Central memory CD4-positive, alpha-beta T cell (primary cell): ENCODE measurements around the gene SLBP.

ENCODE experiments used
- DNase-seq: peaks from one replicate; pipeline ENCODE4 v3.0.0; 2022
- total RNA-seq, 3 experiments: gene quantifications; one replicate each; lab custom pipeline; 2026; lab: John Stamatoyannopoulos, UW

SLBP gene
- total RNA-seq = 47.8 to 142 (median 71.3) reads per million in 3 experiments

DNA sequence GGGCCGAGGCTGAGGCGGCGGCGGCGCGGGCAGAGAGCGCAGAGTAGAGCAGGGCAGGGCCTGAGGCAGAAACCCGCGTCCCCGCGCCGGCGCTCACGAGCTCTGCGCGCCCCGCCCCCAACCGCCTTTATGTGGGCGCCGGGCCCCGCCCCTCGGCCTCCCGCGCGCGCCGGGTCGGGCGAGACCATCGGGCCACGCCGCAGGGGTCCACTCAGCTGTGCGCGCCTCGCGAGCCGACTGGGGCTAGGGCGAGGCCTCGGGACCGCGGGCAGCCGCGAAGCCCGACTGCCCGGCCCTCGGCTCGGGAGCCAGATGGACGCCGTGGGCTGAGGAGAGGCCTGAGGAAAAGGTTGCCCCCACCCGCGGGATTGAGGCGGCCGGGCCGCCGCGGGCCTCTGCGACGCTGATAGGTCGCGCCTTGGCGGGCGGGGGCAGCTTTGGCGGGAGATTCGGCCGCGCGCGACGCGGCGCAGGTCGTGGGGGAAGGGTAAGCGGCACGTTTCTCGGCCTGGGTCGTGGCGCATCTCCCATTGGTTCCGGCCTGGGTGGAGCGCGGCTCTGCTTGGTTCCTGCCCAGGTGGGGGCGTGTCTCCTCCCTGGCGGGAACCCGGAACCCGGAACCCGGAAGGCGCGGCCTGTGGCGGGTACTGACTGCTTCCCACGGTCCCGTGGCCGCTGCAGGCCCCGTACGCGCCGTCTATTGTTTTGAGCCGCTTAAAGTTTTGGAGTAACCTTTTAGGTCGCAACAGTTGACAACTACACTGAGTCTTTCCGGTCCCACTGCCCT, at the start of gene SLBP:
TSS of gene SLBP (minus strand) at position 104 of the 787 bp plus-strand sequence. CDS start 131 bp downstream, outside the sequence.
- DNase-seq = peak; percentile 99

DNA sequence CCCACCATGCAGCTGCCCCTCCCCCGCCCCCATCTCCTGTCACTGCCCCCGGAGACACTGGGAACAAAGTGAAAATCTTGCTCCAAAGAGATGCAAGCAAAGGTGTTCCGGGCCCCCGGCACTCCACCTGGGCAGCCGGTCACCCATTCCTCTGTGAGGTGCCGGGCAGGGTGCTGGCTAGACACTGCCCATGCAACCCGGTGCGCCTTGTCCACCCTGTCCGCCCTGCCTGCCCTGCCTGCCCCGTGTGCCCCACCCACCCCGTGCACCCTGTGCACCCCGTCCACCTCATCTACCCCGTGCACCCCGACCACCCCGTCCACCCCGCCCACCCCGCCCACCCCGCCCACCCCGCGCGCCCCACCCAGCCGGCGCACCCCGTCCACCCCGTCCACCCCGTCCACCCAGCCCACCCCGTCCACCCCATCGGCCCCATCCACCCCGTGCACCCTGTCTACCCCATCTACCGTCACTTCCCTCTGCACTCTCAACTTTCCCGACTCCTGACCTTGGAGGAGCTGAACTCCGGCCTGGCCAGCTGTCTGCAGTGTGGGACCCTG, 49.1 kb upstream of the SLBP start:
- no peak for DNase-seq

DNA sequence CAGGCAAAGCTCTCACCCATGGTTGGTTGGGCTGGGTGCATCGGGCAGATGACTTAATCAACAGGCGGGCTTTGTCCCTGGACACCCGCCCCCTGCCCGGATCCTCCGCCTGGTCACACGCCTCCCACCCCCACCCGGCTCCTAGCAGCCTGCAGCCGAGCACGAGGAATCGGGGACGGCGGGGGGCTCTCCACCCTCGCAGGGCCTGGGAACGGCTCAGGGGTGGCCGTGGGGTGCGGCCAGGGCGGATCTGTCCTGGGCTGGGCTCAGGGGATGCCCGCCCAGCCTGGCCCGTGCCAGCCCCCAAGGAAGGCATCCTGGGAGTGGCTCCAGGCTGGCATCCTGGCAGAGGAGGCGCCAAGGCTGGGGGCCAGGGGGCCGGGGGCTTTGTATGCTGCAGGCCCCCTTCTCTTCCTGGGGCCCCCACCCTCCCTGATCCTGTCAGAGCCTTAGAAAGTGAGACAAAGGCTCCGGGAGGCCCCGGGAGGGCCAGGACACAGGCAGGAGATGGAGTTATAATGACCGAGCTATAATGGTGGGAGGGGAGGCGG, 48.5 kb upstream of the SLBP start:
- DNase-seq = no peak

DNA sequence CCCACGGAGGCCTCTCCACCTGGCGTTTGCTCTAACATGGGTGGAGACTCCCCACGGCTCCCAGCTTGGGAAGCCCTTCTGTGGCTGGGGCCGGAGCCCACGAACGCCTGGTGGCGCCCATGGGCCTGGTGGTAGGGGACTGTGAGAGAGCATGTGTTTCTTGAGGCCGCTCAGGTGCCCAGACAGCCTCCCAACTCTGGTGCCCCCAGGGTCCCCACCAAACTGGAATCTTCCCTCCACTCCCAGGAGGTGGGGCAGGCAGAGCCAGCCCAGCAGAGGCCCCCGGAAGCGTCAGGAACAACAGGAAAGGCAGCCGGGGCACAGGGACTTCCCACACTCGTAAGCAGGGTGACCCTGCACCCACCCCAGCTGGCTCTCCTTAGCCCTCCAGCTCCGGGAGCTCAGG, 47.7 kb upstream of the SLBP start:
- no peak for DNase-seq

DNA sequence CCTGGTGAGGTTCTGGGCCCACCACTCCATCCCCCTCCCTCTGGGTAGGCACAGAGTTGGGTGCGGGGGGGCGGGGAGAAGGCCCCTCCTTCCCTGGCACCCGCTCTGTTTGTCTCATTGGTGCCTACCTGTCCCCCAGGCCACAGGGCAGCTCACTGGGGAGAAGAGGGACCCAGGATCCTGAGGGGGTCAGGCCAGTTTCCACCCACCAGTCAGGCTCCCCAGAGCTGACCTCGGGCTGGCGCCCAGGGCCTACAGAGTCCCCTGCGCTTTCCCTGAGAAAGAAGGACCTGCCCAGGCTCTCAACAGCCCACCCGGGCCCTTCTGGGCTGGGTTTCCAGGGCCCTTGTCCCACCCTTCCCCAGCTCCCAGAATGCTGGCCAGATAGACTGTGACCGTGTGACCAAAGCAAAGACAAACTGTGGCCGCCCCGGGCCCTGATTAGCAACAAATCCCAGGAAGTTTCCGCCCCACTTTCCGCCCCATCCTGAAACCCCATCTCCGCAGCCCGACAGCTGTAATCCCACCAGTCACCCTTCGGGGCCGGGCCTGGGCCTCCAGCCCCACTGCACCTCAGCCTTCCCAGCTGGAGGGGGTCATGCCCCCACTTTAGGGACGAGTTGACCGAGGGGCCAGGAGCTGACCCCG, 47.2 kb upstream of the SLBP start:
- no peak for DNase-seq

DNA sequence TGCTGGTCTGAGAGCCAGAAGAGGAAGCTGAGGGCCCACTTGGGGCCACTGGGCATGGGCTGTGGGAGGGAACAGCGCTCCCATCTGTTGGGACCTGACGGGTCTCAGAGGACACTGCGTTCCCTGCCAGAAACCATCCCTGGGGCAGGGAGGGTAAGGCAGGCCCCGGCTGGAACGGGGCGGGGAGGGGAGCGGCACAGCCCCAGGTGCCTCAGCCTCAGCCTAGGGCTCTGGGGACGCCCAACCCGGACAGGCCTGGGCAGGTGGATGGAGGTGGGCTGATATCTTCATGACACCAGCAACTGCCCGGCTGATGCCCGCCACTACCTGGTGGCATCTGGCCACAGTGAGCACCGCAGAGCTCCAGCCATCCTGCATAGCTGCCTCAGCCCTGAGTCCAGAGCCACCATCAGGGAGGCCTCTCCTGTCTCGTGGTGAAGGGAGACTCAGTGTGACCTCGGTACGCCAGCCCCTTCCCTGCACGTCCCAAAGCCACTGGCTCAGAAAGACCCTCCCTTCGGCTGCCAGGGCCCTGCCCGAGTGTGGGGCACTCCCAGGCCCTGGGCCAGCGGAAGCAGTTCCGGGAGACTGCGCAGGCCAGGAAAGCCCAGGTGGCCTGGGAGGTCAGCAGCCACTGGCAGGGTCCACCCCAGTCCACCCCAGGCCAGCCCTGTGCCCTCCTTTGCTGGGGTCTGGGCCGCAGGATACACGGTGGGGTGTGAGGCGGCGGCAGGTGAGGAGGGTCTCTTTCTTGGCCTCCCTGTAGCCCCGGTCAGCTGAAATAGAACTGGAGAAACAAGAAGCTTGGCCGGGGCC, 46.4 kb upstream of the SLBP start:
- DNase-seq = no peak

DNA sequence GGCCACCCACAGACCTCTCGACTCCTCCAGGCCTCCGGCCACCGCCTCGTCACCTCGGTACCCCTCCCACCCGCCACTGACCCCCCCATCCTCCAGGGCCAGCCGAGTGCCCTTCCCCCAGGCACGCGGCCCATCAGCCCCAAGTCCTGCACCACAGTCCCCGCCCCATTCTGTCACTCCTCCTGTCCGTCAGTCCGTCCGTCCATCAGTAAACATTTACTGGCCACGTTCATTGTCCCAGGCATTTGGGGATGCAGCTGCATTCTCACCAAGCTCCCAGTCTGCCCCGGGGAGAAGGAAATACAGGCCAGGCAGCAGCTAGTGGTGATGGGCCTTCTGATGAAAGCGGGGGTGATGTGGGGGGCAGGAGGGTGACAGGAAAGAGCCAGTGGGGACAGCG, 45.7 kb upstream of the SLBP start:
- no peak for DNase-seq

DNA sequence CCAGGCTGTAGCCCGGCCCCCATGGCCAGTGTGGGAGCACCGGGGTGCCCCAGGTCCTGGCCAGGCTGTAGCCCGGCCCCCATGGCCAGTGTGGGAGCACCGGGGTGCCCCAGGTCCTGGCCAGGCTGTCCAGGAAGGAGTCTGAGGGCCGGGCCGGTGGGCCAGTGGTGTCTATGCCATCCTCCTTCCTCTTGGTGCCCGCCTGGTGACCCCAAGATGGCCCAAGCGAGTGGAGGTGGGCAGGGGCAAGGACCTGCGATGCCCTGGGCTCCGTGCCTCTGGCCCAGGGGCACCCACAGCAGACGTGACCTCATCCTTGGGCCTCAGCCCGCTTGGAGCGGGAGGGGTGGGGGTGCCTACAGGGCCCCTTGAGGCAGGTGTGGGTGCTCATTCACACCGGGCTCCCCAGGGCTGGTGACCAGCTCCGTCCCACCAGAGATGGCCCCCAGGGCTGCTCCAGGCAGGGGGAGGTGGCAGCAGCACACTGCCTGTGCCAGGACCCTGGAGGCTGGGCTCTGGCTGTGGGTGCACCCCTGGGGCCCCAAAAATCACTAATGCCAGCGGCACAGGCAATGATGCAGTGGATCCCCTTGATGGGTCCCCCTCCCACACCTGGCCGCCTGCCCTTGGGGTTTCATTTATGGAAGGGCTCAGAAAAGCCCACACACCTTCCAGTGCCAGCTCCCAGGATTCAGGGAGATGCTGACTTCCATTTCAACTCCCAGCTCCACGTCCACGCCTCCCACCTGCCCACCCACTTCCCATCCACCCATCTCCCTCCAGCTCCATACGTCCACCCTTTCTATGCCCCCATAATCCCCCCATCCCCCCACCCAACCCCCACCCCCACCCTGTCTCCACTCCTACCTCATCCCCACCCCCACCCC, 45.0 kb upstream of the SLBP start:
- DNase-seq = no peak

DNA sequence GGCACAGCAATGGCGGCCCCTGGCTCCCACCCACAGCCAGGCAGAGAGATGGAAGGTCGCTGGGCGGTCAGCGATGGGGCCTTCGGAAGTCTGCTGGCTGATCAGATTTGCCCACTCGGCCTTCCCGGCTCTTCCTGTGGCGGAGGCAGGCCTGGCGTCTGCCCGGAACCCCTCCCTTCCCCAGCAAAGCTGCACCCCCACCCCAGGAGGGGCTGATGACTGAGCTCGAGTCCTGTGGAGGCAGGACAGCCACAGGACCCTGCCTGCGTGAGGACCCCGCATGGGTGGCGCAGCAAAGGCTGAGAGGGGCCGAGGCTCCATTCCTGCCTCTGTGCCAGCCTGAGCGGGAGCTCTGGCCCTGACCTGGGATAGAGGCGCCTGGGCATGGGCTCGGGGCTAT, 44.0 kb upstream of the SLBP start:
- DNase-seq = no peak

DNA sequence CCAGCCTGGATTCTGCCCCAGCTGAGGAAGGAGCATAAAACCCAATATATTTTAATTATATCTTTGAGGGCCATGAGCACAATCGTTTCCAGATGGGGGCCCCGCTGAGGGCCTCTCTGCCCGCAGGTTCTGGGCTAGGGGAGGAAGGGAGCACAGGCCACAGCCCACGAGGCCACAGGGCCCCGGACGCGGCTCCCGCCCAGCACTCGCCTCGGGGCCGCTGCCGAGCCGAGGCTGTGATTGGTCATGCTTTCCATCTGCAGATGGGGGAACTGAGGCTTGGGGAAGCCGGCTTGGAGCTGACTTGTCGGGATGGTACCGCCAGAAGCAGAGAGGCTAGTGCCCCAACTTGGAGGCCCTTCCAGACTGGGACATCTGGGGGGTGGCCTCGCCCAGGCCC, 43.2 kb upstream of the SLBP start:
- no peak for DNase-seq

DNA sequence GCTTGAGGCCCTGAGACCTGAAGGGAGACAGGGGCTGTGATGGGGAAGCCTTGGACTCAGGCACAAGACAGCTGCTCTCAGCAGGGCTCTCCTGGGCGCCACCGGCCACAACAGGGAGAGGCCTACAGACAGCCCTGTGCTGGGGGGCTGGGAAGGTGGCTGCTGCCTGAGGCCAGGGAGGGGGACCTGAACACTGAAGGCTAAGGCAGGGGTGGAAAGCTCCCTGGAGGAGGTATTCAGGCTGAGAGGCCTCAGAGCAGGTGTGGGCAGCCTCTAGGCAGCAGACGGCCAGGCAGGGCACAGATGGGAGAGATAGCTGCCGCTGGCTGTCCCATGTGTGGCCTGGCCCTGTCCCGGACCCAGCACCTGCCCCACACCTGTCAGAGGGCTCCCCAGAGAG, 42.2 kb upstream of the SLBP start:
- no peak for DNase-seq

DNA sequence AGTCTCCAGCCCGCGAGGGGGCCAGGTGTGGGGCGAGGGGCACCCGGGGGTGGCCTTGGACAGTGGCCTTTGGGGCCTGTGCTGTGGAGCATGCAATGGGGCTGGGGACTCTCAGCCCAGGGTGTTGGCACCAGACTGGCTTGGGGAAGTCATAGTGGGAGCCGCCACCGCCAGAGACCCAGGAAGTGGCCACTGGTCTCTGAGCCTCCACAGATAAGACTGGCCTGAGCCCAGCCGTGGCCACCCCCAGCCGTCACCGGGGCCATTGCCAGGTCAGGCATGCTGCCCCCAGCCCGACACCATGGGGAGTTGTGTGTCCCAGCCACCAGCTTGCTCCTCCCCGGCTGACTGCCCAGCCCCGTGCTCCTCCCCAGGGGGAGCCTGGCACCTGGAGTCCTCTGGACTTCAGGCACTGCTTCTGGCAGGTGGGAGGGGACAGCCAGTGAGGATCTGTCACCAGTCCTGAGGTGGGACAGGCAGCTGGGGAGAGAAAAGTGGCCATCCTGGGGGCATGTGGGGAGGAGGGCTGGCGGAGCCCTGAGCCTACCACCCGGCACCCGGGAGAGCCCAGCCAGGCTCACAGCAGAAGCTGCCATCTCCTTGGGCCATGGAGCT, 41.7 kb upstream of the SLBP start:
- no peak for DNase-seq

DNA sequence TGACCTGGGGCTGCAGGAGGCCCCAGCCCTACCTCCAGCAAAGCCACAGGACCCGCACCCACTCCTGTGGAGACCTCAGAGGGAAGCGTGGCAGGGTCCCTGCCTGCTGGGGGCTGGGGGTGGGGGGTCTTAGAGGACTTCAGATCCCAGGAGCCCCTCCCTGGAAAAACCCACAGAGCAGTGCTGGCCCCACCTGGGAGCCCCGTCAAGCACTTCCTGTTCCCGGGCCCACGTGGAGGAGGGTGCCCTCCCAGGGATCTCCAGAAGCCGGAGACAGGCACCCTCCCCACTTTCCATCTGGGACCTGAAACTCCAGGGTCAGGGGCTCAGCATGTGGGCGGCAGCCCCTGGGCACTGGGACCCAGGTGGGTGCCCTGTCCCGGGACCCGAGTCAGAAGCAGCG, 41.2 kb upstream of the SLBP start:
- DNase-seq = no peak

DNA sequence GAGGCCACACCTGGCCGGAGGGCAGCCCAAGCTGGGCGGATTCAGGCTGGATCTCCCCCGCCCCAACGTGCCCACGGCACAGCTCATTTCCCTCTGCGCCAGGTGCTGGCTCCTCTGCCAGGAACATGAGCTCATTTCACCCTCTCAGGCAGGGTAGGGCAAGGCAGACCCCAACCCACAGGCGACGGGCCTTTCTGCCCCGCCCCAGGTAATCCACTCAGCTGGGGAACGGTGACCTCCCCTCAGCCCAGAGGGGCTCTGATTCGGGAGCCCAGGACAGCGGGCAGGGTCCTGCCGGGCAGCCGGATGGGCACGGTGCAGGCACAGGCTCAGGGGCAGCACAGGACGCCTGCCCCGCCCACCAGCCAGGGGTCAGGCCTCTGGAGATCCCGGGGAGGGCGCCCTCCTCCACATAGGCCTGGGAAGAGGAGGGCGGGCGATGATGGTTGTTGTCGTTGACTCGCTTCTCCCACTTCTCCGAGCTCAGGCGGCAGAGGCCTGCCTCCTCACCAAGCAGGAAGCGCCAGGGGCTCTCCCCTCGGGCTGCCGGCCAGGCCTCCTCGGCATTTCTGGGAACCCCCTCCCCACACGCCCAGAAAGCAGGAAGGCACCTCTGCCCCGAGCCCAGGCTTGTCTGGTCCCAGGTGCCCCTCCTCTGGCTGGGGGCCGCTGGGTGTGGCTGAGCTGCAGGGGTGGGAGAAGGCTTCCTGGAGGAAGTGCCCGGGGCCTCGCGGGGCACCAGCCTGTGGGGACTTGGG, 40.3 kb upstream of the SLBP start:
- peak; percentile 13 for DNase-seq

DNA sequence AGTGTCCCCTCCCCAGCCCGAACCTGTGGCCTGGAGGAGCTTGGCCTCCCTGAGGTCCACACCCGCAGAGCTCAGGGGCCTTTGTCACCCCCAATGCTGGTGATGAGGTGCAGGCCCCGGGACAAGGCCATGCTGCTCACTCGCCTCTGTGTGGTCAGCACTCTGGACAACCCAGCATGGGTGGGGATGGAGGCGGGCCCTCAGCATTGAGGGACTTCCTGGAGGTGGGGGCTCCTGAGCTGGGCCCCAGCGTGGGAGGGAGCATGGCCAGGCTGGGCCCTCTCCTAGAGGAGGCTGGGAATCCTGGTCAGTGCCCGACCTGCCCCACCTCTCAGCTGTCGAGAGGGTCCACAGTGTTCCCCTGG, 39.8 kb upstream of the SLBP start:
- DNase-seq = no peak

DNA sequence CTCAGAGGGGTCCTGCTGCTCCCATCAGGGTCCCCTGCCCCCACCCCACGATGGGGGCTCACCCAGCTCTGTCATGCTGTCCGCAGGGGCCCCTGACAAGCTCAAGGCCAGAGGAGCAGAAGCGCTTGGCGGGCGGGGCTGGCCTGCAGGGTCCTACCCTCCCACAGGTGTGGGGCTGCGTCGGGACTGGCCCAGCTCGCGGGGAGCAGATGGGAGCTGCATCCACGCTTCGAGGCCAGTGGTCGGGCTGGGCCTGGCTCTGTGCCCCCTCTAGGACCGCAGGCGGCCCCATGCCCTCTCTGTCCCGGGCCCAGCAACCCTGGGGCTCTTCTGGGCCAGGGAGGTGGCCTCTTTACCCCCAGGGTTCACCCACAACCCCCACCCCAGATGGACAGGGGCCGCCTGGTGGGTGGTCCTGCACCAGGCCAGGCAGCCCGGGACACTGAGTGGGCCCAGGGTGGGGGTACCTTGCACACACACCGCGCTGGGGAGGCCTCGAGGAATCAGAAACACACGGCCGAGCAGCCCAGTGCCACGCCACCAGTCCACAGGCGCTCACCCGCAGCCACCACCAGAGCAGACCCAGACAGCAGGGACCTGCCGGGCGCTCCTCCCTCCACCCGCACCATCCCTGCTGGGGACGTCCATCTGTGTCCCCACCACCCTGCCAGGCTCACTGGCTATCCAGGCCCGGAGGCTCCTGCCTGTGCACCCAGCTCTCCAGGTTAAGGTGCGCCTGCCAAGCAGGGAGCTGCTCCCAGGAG, 39.2 kb upstream of the SLBP start:
- DNase-seq = no peak

DNA sequence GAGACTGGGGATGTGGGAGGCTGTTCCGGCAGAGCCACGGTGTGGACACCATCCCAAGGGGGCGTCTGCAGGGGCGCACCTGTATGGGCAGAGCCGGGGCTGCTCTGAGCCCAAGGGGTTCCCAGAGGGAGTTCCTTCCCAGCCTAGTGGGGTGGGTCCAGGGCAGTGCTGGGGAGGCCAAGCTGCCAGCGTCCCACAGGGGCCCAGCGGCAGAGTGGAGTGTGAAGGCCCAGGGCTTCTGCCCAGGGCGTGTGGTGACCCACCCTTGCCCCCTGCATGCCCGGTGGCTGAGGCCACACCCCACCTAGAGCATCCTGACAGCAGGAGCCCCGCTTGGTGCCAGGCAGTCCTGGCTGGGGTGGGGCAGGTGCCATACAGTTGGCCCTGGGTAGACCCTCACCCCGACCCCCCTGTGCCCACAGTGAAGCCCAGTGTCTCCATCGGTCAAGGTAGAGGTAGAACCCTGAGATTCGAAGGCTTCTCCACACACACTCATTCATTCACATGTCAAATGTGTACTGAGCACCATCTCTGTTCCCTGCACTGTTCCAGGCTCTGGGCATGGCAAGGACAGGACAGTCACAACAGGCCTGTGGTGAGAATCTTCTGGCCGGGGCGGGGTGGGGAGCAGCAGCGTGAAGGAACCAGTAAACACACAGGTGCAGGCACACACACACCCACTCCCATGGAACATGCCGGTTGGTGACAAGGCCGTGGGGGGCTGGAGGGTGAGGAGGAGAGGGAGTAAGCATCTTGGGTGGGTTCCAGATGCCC, 38.4 kb upstream of the SLBP start:
- no peak for DNase-seq

DNA sequence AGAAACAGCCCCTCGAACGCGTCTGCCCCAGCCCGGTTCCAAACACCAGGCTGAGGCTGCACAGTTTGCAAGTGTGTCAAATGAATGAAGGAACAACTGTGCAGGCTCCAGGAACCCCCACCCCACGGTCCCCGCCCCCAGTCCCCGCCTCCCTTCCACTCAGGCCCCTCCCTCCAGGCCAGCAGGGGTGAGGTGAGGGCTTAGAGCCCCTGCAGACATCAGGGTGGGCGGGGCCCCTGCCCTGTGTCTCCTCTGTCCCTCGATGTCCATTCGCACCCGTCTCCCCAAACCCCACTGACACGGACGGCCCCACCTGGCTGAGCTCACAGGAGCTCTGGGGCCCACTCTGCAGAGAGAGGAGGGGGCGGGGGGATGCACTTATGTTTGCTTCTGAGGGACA, 37.7 kb upstream of the SLBP start:
- DNase-seq = no peak

DNA sequence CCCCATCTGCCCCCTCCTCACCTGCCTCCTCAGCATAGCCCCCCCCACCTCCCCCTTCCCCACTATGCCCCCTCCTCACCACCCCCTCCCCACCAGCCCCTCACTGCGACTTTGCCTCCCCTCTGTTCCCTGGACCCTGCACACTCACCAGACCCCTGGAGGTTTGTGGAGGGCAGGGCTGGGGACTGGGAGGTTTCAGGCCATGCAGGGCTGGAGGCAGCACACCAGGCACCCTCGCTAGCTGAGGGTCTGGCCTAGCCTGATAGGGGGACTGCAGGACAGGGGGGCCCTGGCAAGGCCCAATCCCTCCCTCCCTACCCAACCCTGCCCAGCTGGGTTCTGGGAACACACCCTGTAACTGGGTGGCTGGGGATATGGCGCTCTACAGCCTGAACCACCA, 37.3 kb upstream of the SLBP start:
- no peak for DNase-seq
